Prostate gland (tissue), 2 donors: ENCODE results near the gene CCDC106. TPM values are rescaled to one million over a fixed set of nuclear protein-coding genes. Genes with fewer than 3 reads are reported as not detected.

Experiments used
- DNase-seq: peaks from one replicate; pipeline ENCODE4 v3.0.0-alpha.2; 2019; ENCODE audit warnings: low spot score
- H3K27ac ChIP-seq, 2 donors: fragments of 200-600 bp; sonication (generic); 2 replicates each; pipeline ENCODE4 v1.5.1; 2017 to 2019
- H3K27me3 ChIP-seq: fragments of 200-600 bp; sonication (generic); replicated peaks from 2 replicates; pipeline ENCODE4 v1.5.1; 2019; ENCODE audit not compliant: insufficient read depth
- H3K36me3 ChIP-seq, 2 donors: fragments of 200-600 bp; sonication (generic); 1 replicate in 1 of 2; 2 replicates in 1 of 2; pipeline versions ENCODE4 v1.5.1 to v1.8.1; 2017 to 2019
- H3K4me1 ChIP-seq: fragments of 200-600 bp; sonication (generic); replicated peaks from 2 replicates; pipeline ENCODE4 v1.5.1; 2019
- H3K4me3 ChIP-seq, 2 donors: fragments of 200-600 bp; sonication (generic); 2 replicates each; pipeline ENCODE4 v1.5.1; 2017 to 2019
- H3K9me3 ChIP-seq: fragments of 200-600 bp; sonication (generic); 2 replicates; pipeline ENCODE4 v1.5.1; 2017
- CTCF ChIP-seq, 4 experiments: fragments of 200-600 bp in 2 of 4; fragments of 450-650 bp in 2 of 4; sonication (generic) in 2 of 4; IDR thresholded peaks; 1 replicate in 3 of 4; 2 replicates in 1 of 4; pipeline ENCODE4 v1.5.1; 2016 to 2019; ENCODE audit warnings: antibody characterized with exemption in 4 of 4, mild to moderate bottlenecking in 2 of 4, moderate library complexity in 2 of 4
- POLR2A ChIP-seq: fragments of 450-650 bp; IDR thresholded peaks from one replicate; pipeline ENCODE4 v1.6.1; 2016; ENCODE audit warnings: antibody characterized with exemption, mild to moderate bottlenecking
- POLR2AphosphoS5 ChIP-seq: sonication (generic); formaldehyde crosslinking; IDR thresholded peaks from one replicate; pipeline ENCODE4 v1.6.1; 2017; ENCODE audit warnings: antibody characterized with exemption
- WGBS: methylation state at CpG from one replicate; pipeline ENCODE4 v1.1.5; 2018; 5-methylcytosine and 5-hydroxymethylcytosine counted together
- intact Hi-C: fragments of 100-400 bp; cut with DNase I; formaldehyde crosslinking; loops from one replicate; pipeline ENCODE4 v1.14.2; 2022
- total RNA-seq, 2 donors: library from RNA; depleted of rRNA; stranded (reverse); fragments of >200 nt; gene quantifications; one replicate each; pipeline ENCODE4 v1.1.0, GENCODE V29; 2016

The CCDC106 gene
- total RNA-seq, 2 donors from 2014 or later = 17.7 to 70.2 TPM

- WGBS = 29% methylated on average over 11 of the region's 11 CpGs
- DNase-seq = no peak
These were observed 23.0 kb upstream of the CCDC106 start for GRCh38 chr19:55625004-55625326.

GRCh38 chr19:55626350-55626749, 21.7 kb upstream of the CCDC106 start:
- intact Hi-C loops = no loop called here
- DNase-seq = no peak
- H3K4me1 ChIP-seq = no peaks in the 10 kb centered on the region
- TF ChIP-seq POLR2A (no peak), CTCF (IDR thresholded peaks at IDR 0.05) (no peak), POLR2AphosphoS5 (no peak)
- no peaks in the 10 kb centered on the region for H3K36me3 ChIP-seq
- no peaks in the 10 kb centered on the region for H3K9me3 ChIP-seq
- 88% methylated on average over 11 of the region's 11 CpGs for WGBS
- no peaks in the 10 kb centered on the region for H3K27me3 ChIP-seq
- no peak overlapping the region for H3K27ac ChIP-seq
- H3K4me3 ChIP-seq = no peak overlapping the region

More at GRCh38 chr19:55625004-55625326, 23.0 kb upstream of the CCDC106 start:
- H3K4me3 ChIP-seq = peak overlapping the region; percentile 56 to 57
- H3K27me3 ChIP-seq = no peaks in the 10 kb centered on the region
- no peak for TF ChIP-seq POLR2A
- no peak for TF ChIP-seq CTCF (IDR thresholded peaks at IDR 0.05)
- TF ChIP-seq POLR2AphosphoS5 = no peak
- no peaks in the 10 kb centered on the region for H3K36me3 ChIP-seq
- no peaks in the 10 kb centered on the region for H3K4me1 ChIP-seq
- H3K9me3 ChIP-seq = no peaks in the 10 kb centered on the region
- peak overlapping the region; percentile 94 to 99 for H3K27ac ChIP-seq
- intact Hi-C loops = no loop called here

- Histone ChIP-seq H3K36me3 (no peaks in the 10 kb centered on the region), H3K4me1 (peaks cover 12% of the 10 kb centered on the region), H3K27ac (peak overlapping the region in 1 of 2 donors; percentile 52), H3K27me3 (no peaks in the 10 kb centered on the region), H3K9me3 (no peaks in the 10 kb centered on the region), H3K4me3 (no peak overlapping the region)
- DNase-seq = peak; percentile 93
- no peak for TF ChIP-seq POLR2A
- peak; percentile 73 for TF ChIP-seq POLR2AphosphoS5
- peak; percentile 79 to 91 (median 89) for TF ChIP-seq CTCF (IDR thresholded peaks at IDR 0.05)
- 25% methylated on average over 3 of the region's 3 CpGs for WGBS
- intact Hi-C loops = loop anchor here (2.0 kb wide), 1 partner anchor 116 kb away; no protein-coding TSS in a partner anchor
These were observed 15.6 kb upstream of the CCDC106 start for GRCh38 chr19:55632463-55632834.

GRCh38 chr19:55633861-55634260, 14.2 kb upstream of the CCDC106 start:
- Histone ChIP-seq H3K9me3 (no peaks in the 10 kb centered on the region), H3K4me1 (peaks cover 12% of the 10 kb centered on the region), H3K27me3 (no peaks in the 10 kb centered on the region), H3K36me3 (no peaks in the 10 kb centered on the region), H3K4me3 (no peak overlapping the region), H3K27ac (peak overlapping the region in 1 of 2 donors; percentile 93)
- TF ChIP-seq POLR2AphosphoS5 (no peak), POLR2A (no peak)
- intact Hi-C loops = loop anchor here (2.0 kb wide), 1 partner anchor 117 kb away; no protein-coding TSS in a partner anchor
- WGBS = 67% methylated on average over 8 of the region's 8 CpGs
- no peak for DNase-seq

GRCh38 chr19:55635334-55635717, 12.7 kb upstream of the CCDC106 start:
- WGBS = 4% methylated on average over 9 of the region's 9 CpGs
- DNase-seq = no peak
- Histone ChIP-seq H3K36me3 (no peaks in the 10 kb centered on the region), H3K27ac (peak overlapping the region; percentile 93 to 96), H3K4me3 (peak overlapping the region; percentile 94 to 99), H3K4me1 (peaks cover 18% of the 10 kb centered on the region), H3K27me3 (no peaks in the 10 kb centered on the region), H3K9me3 (no peaks in the 10 kb centered on the region)
- intact Hi-C loops = no loop called here
- TF ChIP-seq CTCF (IDR thresholded peaks at IDR 0.05) = no peak
- no peak for TF ChIP-seq POLR2A
- no peak for TF ChIP-seq POLR2AphosphoS5
